ACHN (cell line): ENCODE measurements around the gene PKD1L1.
A peak's percentile ranks its signal among the peaks of the same experiment; 100 is the strongest.
"Not testable (repeated sequence)": the region's sequence is repeated elsewhere in the genome, so short reads cannot be mapped to it uniquely, and the experiment has no call there.

Experiments
- DNase-seq: peaks from one replicate; pipeline ENCODE4 v3.0.0-alpha.2; 2015
- in situ Hi-C: cut with HindIII; loops from 2 replicates; pipeline ENCODE4 v1.10.0; 2017; ENCODE audit warnings: low sequenced_read_pairs, low pct_ligation_motif_present, low pct_unique_long_range_greater_than_20kb

PKD1L1 gene

GRCh38 chr7:47943676-47944474 lies 4.4 kb downstream of the PKD1L1 start:
- DNase-seq: no peak
- in situ Hi-C loops: no loop called here

GRCh38 chr7:47942651-47943050 lies 5.6 kb downstream of the PKD1L1 start:
- DNase-seq, in situ Hi-C loops: not testable (repeated sequence)

GRCh38 chr7:47942132-47942531 lies 6.1 kb downstream of the PKD1L1 start:
- in situ Hi-C loops: no loop called here

GRCh38 chr7:47941136-47941844 lies 7.0 kb downstream of the PKD1L1 start:
- peak; percentile 32 for DNase-seq
- in situ Hi-C loops: no loop called here

More at GRCh38 chr7:47942132-47942531, 6.1 kb downstream of the PKD1L1 start:
- DNase-seq: no peak

GRCh38 chr7:47940088-47941013 lies 7.9 kb downstream of the PKD1L1 start:
- no peak for DNase-seq
- in situ Hi-C loops: no loop called here

GRCh38 chr7:47939425-47940036 lies 8.7 kb downstream of the PKD1L1 start:
- in situ Hi-C loops: no loop called here
- DNase-seq: no peak

GRCh38 chr7:47938574-47939165 lies 9.6 kb downstream of the PKD1L1 start:
- peak; percentile 19 for DNase-seq
- in situ Hi-C loops: no loop called here

- in situ Hi-C loops: no loop called here
- DNase-seq: no peak
Measured at GRCh38 chr7:47937711-47938573, 10.3 kb downstream of the PKD1L1 start.

- no peak for DNase-seq
- in situ Hi-C loops: no loop called here
Measured at GRCh38 chr7:47937065-47937687, 11.1 kb downstream of the PKD1L1 start.

- DNase-seq: no peak
- in situ Hi-C loops: no loop called here
Measured at GRCh38 chr7:47936323-47936722, 11.9 kb downstream of the PKD1L1 start.

- DNase-seq: no peak
- in situ Hi-C loops: no loop called here
Measured at GRCh38 chr7:47935336-47935735, 12.9 kb downstream of the PKD1L1 start.

- no peak for DNase-seq
- in situ Hi-C loops: no loop called here
Measured at GRCh38 chr7:47934831-47935230, 13.4 kb downstream of the PKD1L1 start.

GRCh38 chr7:47933215-47933614 lies 15.1 kb downstream of the PKD1L1 start:
- DNase-seq: no peak
- in situ Hi-C loops: no loop called here

- in situ Hi-C loops: no loop called here
- no peak for DNase-seq
Measured at GRCh38 chr7:47932466-47933037, 15.7 kb downstream of the PKD1L1 start.

GRCh38 chr7:47932016-47932415 lies 16.2 kb downstream of the PKD1L1 start:
- in situ Hi-C loops: no loop called here
- DNase-seq: no peak
